Left lung (tissue), 10 donors: Measurements from ENCODE around the gene MDGA2. TPM values are rescaled to one million over a fixed set of nuclear protein-coding genes. Genes with fewer than 3 reads are reported as not detected.
A peak's percentile ranks its signal among the peaks of the same experiment; 100 is the strongest.
"Not testable (repeated sequence)": the region's sequence is repeated elsewhere in the genome, so short reads cannot be mapped to it uniquely, and the experiment has no call there.

Experiments used
- ATAC-seq: fragments of 200-7000 bp; cut with Tn5 transposase; one replicate; pipeline ENCODE4 v1.9.1; 2020; ENCODE audit warnings: moderate library complexity
- DNase-seq, 4 donors: peaks; one replicate each; pipeline ENCODE4 v3.0.0-alpha.2; 2013 to 2020
- H3K27ac ChIP-seq, 2 donors: fragments of 200-600 bp; sonication (generic) in 1 of 2; one replicate each; pipeline versions ENCODE4 v1.5.0 to v1.8.0; 2020 to 2021
- H3K27me3 ChIP-seq, 2 donors: fragments of 200-600 bp; sonication (generic) in 1 of 2; one replicate each; pipeline versions ENCODE4 v1.5.0 to v1.8.0; 2020 to 2021
- H3K36me3 ChIP-seq, 2 donors: fragments of 200-600 bp; sonication (generic) in 1 of 2; one replicate each; pipeline versions ENCODE4 v1.5.0 to v1.8.0; 2020 to 2021
- H3K4me1 ChIP-seq, 2 donors: fragments of 200-600 bp; one replicate each; pipeline ENCODE4 v1.8.0; 2021
- H3K4me3 ChIP-seq, 2 donors: fragments of 200-600 bp; sonication (generic) in 1 of 2; one replicate each; pipeline versions ENCODE4 v1.5.0 to v1.8.0; 2020 to 2021; ENCODE audit warnings: mild to moderate bottlenecking in 1 of 2
- H3K9me3 ChIP-seq, 2 donors: fragments of 200-600 bp; sonication (generic) in 1 of 2; one replicate each; pipeline versions ENCODE4 v1.5.0 to v1.8.0; 2020 to 2021
- intact Hi-C, 2 donors: fragments of 100-400 bp; cut with DNase I; formaldehyde crosslinking; loops; one replicate each; pipeline versions ENCODE4 v1.11.2 to v1.14.2; 2022
- polyA plus RNA-seq, 6 donors: library from polyadenylated mRNA; unstranded; fragments of 120-200 nt; gene quantifications; one replicate each; pipeline ENCODE4 v1.2.1, GENCODE V29; 2013; ENCODE audit not compliant: insufficient read length in 6 of 6
- total RNA-seq, 2 donors: library from RNA; stranded (reverse); fragmentation: NEBNext Ultra II Directional; extraction: Animal tissue kit (Norgen Biotek cat#: 25700); gene quantifications; one replicate each; pipeline ENCODE4 v1.2.1, GENCODE V29; 2021
- TF ChIP-seq, protein P1 (sequence below), 2 donors: fragments of 200-600 bp; sonication (generic) in 1 of 2; IDR thresholded peaks; one replicate each; pipeline versions ENCODE4 v1.5.0 to v1.8.0; 2021; ENCODE audit warnings: antibody characterized with exemption in 2 of 2
- donor health status: DM: no; HTN: yes; CAD: no.
- donor health status: DM: no; HTN: no; CAD: no.

Gene MDGA2
- total and polyA plus RNA-seq, 8 donors = 0.14 to 0.62 (median 0.36) TPM; not detected in 1

DNA sequence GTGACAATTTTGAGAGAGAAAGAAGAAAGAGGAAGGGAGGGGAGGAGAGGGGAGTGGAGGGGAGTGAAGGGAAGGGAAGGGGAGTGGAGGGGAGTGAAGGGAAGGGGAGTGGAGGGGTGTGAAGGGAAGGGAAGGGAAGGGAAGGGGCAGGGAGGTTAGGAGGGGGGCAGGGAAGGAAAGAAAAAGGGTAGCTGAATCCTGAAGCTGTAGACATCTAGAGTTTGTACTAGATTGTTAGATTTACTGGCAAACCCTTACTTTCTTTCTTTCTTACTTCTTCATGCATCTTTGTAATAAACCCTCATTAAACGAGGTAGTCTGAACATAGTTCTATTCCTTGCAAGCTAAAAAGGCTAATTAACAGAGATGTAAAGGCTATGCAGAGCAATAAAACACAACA, 378.0 kb downstream of the MDGA2 start:
- ATAC-seq = no peak
- H3K27me3 ChIP-seq = no peaks in the 10 kb centered on the region
- TF ChIP-seq, protein P1, sequence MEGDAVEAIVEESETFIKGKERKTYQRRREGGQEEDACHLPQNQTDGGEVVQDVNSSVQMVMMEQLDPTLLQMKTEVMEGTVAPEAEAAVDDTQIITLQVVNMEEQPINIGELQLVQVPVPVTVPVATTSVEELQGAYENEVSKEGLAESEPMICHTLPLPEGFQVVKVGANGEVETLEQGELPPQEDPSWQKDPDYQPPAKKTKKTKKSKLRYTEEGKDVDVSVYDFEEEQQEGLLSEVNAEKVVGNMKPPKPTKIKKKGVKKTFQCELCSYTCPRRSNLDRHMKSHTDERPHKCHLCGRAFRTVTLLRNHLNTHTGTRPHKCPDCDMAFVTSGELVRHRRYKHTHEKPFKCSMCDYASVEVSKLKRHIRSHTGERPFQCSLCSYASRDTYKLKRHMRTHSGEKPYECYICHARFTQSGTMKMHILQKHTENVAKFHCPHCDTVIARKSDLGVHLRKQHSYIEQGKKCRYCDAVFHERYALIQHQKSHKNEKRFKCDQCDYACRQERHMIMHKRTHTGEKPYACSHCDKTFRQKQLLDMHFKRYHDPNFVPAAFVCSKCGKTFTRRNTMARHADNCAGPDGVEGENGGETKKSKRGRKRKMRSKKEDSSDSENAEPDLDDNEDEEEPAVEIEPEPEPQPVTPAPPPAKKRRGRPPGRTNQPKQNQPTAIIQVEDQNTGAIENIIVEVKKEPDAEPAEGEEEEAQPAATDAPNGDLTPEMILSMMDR (IDR thresholded peaks at IDR 0.05) = no peak

DNA sequence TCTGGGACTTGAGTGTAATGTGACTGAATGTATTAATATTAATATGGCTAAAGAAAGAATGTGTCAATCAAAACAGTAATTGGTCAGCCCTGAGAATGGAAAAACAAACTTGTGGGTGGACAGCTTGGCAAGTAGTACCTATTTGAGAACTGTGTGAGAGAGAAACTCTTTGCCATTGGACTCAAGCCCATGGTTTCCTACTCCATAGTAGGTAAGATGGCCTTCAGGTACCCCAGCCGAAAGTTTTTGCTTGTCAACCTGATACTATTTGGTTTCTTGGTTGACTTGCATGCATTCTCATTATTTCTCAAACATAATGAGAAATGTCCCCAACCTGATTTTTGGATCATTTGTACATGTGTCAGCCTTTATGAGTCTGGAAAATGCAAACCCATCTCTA, 391.1 kb downstream of the MDGA2 start:
- intact Hi-C loops = no loop called here
- ATAC-seq = no peak
- no peaks in the 10 kb centered on the region for H3K36me3 ChIP-seq
- no peak for DNase-seq
- no peaks in the 10 kb centered on the region for H3K27me3 ChIP-seq
- no peaks in the 10 kb centered on the region for H3K9me3 ChIP-seq
- TF ChIP-seq, protein P1 (IDR thresholded peaks at IDR 0.05) = no peak
- no peak overlapping the region for H3K27ac ChIP-seq
- H3K4me3 ChIP-seq = no peak overlapping the region
- no peaks in the 10 kb centered on the region for H3K4me1 ChIP-seq

More for the DNA sequence above, 378.0 kb downstream of the MDGA2 start:
- H3K9me3 ChIP-seq = no peaks in the 10 kb centered on the region
- H3K27ac ChIP-seq = no peak overlapping the region
- no peak overlapping the region for H3K4me3 ChIP-seq
- no peak for DNase-seq
- H3K36me3 ChIP-seq = no peaks in the 10 kb centered on the region
- H3K4me1 ChIP-seq = no peaks in the 10 kb centered on the region
- intact Hi-C loops = no loop called here

DNA sequence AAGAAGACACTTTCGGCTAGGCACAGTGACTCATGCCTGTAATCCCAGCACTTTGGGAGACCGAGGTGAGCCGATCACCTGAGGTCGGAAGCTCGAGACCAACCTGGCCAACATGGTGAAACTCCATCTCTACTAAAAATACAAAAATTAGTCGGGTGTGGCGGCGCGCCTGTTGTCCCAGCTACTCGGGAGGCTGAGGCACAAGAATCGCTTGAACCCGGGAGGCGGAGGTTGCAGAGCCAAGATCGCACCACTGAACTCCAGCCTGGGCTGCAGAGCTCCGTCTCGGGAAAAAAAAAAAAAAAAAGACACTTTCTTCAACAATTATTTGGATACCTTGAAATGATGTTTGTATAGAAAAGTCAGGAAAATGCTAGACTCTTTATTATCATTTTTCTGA, 393.6 kb downstream of the MDGA2 start:
- peak in 1 of 4 donors; percentile 26 for DNase-seq
- H3K36me3 ChIP-seq, H3K9me3 ChIP-seq, H3K27ac ChIP-seq, ATAC-seq, intact Hi-C loops, H3K4me3 ChIP-seq, H3K4me1 ChIP-seq, H3K27me3 ChIP-seq: not testable (repeated sequence)

DNA sequence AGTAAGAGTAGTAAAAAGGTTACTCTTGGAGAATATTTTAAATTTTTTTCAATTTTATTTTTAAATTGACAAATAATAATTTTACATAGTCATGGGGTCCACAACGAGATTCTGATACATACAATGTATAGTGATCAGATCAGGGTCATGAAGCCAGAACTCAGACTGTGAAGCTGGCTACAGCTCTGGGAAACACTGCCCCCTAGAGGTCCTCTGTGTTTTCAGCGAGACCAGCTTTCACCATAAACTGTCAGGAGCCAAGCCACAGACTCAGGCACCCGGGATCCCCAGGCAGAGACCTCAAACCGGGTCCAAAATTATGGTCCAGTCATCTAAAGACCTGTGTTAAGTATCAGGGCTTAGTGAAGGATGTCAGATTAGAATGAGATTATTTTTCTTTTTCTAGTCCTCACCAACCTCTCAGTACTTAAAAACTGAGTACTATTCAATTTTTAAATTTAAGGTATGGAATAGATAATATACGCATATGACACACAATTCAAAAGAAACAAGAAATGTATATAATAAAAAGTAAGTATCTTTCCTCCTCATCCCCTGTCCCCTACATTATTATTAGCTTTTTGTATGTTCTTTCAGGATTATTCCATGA, 397.1 kb downstream of the MDGA2 start:
- intact Hi-C loops = no loop called here
- no peak overlapping the region for H3K27ac ChIP-seq
- no peaks in the 10 kb centered on the region for H3K4me1 ChIP-seq
- no peaks in the 10 kb centered on the region for H3K36me3 ChIP-seq
- ATAC-seq (peak; percentile 96), DNase-seq (peak in 2 of 4 donors; percentile 23 to 29)
- no peak overlapping the region for H3K4me3 ChIP-seq
- TF ChIP-seq, protein P1 (IDR thresholded peaks at IDR 0.05) = peak; percentile 53 to 60
- H3K9me3 ChIP-seq = no peaks in the 10 kb centered on the region
- no peaks in the 10 kb centered on the region for H3K27me3 ChIP-seq

DNA sequence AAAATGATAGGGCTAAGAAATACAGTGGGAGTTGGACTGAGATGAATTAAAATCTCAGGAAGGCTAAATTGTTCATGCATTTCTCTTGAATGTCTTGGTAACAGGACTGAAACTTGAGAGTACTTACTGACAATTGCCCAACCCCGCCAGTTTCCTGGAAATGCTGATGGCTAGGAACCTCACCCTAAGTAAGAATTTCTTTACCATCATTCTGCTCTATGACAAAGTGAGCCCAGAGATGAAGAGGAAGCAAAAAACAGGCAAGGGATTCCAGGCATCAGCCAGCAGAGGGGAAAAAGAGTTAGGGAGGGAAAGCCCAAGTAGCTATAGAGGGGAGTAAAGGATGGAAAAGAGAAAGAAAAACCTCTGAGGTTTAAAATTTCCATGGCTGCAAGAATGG, 397.7 kb downstream of the MDGA2 start:
- DNase-seq (peak in 1 of 4 donors; percentile 5), ATAC-seq (peak; percentile 85)
- TF ChIP-seq, protein P1 (IDR thresholded peaks at IDR 0.05) = no peak
- Histone ChIP-seq H3K4me1 (no peaks in the 10 kb centered on the region), H3K36me3 (no peaks in the 10 kb centered on the region), H3K27ac (no peak overlapping the region), H3K9me3 (no peaks in the 10 kb centered on the region), H3K27me3 (no peaks in the 10 kb centered on the region), H3K4me3 (no peak overlapping the region)
- intact Hi-C loops = no loop called here

DNA sequence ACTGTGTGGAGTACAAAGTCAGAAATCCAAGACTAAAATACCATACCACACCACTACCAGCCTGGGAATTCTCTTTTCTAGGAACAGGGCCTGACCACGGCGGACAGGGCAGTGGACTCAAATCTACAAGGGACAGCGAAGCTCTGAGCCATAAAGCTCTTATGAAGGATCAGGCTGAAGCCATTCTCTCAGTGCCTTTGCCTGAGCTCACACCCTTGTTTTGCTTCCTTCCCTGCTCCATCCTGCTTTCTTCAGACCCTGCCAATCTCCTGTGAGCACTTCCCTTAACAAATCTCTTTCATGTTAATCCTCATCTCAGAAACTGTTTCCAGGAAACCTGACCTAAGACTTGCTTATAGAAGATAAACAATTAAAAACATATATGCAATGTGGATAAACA, 398.5 kb downstream of the MDGA2 start:
- Histone ChIP-seq H3K9me3 (no peaks in the 10 kb centered on the region), H3K27me3 (no peaks in the 10 kb centered on the region), H3K4me1 (no peaks in the 10 kb centered on the region), H3K27ac (no peak overlapping the region), H3K4me3 (no peak overlapping the region), H3K36me3 (no peaks in the 10 kb centered on the region)
- TF ChIP-seq, protein P1 (IDR thresholded peaks at IDR 0.05) = no peak
- ATAC-seq (no peak), DNase-seq (no peak)
- intact Hi-C loops = no loop called here
